IPS-20b (cell line): ENCODE measurements around the gene C14orf132.

Experiments
- H3K27ac ChIP-seq: one replicate; pipeline ENCODE4 v1.5.1; 2013; ENCODE audit warnings: low read length
- H3K27me3 ChIP-seq: 2 replicates; pipeline ENCODE4 v1.6.1; 2013; ENCODE audit warnings: mild to moderate bottlenecking, low read length, inconsistent platforms; ENCODE audit not compliant: insufficient read depth
- H3K36me3 ChIP-seq: 2 replicates; pipeline ENCODE4 v1.6.1; 2013; ENCODE audit warnings: low read depth, mild to moderate bottlenecking, inconsistent platforms, low read length, moderate library complexity; ENCODE audit not compliant: insufficient read depth
- H3K4me1 ChIP-seq: 2 replicates; pipeline ENCODE4 v1.6.1; 2013; ENCODE audit warnings: mild to moderate bottlenecking, control low read depth, inconsistent platforms, low read length, moderate library complexity; ENCODE audit not compliant: insufficient read depth
- H3K4me3 ChIP-seq: 2 replicates; pipeline ENCODE4 v1.5.1; 2013; ENCODE audit warnings: mild to moderate bottlenecking, low read length, inconsistent platforms
- H3K9ac ChIP-seq: 2 replicates; pipeline ENCODE4 v1.6.1; 2013; ENCODE audit warnings: low read depth, mild to moderate bottlenecking, inconsistent platforms, low read length, moderate library complexity
- H3K9me3 ChIP-seq: 2 replicates; pipeline ENCODE4 v1.6.1; 2013; ENCODE audit warnings: mild to moderate bottlenecking, low read depth, low read length, inconsistent platforms; ENCODE audit not compliant: insufficient read depth

C14orf132 gene

DNA sequence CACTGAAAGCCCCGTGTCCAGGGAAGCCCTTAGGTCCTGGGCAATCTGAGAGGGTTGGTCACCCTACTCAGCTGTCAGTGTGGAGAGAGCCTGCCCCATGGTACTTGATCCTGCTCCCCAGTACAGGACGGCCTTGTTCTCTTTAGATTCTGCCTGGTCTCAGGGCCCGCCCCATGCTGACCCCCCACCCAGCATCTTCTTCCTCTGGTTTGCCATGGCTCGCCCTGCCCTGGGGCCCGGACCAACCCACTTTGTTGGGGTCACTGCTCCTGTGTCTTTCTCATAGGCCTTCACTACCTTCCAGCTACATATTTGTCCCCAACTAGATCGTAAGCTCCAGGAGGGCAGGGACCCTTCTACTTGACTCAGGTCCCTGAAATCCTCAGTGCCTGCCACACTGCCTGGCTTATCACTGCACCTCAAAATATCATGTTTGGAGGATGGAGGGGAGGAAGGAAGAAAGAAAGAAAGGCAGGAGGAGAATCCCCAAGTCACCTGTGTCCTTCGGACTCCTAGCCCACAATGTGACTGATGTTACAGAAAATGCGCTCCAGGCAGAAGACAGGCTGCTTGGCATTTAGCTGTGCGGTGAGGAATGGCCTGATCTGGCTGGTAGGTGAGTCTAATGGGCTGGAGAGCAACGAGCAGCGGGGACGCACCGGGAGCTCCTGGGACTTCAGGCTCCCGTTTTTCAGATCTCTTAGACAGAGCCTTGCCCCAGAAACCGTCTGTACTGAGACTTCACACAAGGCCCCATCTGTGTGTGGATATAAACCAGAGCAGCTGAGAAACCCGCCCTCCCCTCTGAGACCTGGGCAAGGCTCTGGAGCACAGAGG, 66.1 kb downstream of the C14orf132 start:
- Histone ChIP-seq H3K9ac (no peak overlapping the region), H3K9me3 (no peaks in the 10 kb centered on the region), H3K27me3 (no peaks in the 10 kb centered on the region; the same call in 1 of the 2 replicates), H3K4me1 (no peaks in the 10 kb centered on the region), H3K4me3 (no peak overlapping the region), H3K36me3 (no peaks in the 10 kb centered on the region), H3K27ac (no peak overlapping the region)

DNA sequence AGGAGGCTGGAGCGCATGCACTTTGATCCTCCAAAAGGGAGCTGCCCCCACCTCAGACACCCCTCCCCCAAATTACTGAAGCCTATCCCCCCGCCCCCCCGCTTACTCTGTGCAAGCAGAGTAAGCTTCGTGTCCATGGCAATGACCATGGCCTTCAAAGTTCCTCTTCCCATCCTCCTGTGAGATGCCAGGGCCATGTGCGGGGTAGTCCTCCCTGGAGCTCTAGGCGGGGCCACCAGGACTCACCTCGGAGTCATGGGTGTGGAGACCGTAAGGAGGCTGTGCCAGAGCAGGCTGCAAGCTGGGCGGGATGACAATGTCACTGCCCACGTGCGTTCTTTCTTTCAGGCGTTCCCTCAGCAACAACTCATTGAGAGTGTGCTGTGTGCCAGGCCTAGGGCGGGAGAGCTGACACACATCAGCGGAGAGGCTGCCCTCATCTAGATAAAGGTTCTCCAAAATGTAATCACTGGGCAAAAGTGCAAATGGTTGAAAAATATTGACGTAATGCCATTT, 66.8 kb downstream of the C14orf132 start:
- Histone ChIP-seq H3K4me1 (no peaks in the 10 kb centered on the region), H3K27me3 (no peaks in the 10 kb centered on the region; the same call in 1 of the 2 replicates), H3K27ac (no peak overlapping the region), H3K9me3 (no peaks in the 10 kb centered on the region), H3K9ac (no peak overlapping the region), H3K4me3 (no peak overlapping the region), H3K36me3 (no peaks in the 10 kb centered on the region)

DNA sequence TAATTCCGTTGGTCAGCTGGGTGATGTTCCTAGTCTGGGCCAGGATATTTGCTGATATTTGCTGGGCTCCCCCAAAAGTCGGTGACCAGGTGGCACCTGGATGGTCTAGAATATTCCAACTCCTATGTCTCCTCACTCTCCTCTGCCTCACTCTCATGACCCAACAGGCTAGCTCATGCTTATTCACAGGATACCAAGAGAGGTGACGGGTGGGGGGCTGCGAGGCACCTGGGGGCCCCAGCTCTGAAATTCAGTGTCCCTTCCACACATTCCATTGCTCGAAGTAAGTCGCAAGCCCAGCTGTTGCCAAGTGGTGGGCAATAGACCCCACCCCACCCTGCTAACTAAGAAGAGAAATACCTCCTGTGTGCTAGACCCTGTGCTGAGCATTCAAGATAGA, 67.7 kb downstream of the C14orf132 start:
- H3K4me1 ChIP-seq: no peaks in the 10 kb centered on the region
- no peaks in the 10 kb centered on the region for H3K36me3 ChIP-seq
- no peak overlapping the region for H3K4me3 ChIP-seq
- H3K27ac ChIP-seq: no peak overlapping the region
- H3K9ac ChIP-seq: no peak overlapping the region
- no peaks in the 10 kb centered on the region for H3K9me3 ChIP-seq
- no peaks in the 10 kb centered on the region; the same call in 1 of the 2 replicates for H3K27me3 ChIP-seq

DNA sequence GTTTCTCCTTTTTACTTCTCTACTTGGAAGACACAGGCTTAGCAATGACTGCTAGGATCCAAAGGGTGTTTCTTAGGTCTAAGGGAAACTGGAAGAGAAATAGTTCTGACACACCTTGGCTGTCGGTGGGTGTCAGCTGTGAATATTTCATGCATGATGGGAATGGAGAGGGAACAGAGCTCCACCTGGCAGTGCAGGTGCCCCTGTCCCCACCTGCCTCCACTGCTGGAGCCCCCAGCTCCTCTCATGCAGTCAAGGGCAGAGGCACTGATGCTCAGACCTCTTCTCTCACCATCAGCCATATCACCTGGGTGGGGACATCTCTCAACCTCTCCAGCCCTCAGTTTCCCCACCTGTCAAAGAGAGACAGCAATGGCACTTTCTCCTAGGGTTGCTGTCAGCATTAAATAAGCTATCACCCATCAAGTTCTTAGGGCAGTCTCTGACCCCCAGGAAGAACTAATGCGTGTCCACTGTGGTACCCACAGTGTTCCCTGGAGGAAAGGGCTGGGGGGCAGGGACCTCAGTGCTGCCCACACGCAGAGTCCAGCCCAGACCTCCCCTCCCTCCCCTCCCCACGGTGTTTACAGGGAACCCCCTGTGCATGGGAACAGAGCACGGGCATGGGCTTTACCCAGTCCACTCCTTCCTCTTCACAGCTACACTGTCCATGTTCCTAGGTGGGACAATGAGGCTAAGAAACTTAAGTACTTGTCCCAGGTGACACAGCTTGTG, 69.1 kb downstream of the C14orf132 start:
- no peaks in the 10 kb centered on the region for H3K4me1 ChIP-seq
- H3K27ac ChIP-seq: no peak overlapping the region
- H3K4me3 ChIP-seq: no peak overlapping the region
- peaks cover 12% of the 10 kb centered on the region for H3K9me3 ChIP-seq
- no peak overlapping the region for H3K9ac ChIP-seq
- H3K36me3 ChIP-seq: no peaks in the 10 kb centered on the region
- no peaks in the 10 kb centered on the region; the same call in 1 of the 2 replicates for H3K27me3 ChIP-seq

DNA sequence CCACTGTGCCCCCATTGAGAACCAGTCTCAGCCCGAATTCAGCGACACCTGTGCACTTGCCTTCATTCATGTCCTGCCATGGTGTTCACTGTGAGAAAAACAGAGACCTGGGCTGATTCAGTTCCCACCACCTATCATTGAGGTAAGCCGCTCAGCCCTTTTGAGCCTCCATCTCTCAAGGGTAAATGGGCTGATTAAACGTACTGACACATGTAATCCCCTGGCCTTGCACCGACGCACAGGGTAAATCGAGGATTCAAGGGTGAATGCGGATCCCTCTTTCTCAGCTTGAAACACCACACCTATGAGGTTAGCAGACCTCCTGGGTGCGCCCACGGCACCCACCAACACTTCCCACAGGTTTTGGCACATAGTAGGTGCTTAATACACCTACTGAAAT, 69.7 kb downstream of the C14orf132 start:
- no peak overlapping the region for H3K27ac ChIP-seq
- peaks cover 19% of the 10 kb centered on the region for H3K9me3 ChIP-seq
- H3K4me1 ChIP-seq: no peaks in the 10 kb centered on the region
- no peak overlapping the region for H3K9ac ChIP-seq
- no peaks in the 10 kb centered on the region; the same call in 1 of the 2 replicates for H3K27me3 ChIP-seq
- no peaks in the 10 kb centered on the region for H3K36me3 ChIP-seq
- no peak overlapping the region for H3K4me3 ChIP-seq

DNA sequence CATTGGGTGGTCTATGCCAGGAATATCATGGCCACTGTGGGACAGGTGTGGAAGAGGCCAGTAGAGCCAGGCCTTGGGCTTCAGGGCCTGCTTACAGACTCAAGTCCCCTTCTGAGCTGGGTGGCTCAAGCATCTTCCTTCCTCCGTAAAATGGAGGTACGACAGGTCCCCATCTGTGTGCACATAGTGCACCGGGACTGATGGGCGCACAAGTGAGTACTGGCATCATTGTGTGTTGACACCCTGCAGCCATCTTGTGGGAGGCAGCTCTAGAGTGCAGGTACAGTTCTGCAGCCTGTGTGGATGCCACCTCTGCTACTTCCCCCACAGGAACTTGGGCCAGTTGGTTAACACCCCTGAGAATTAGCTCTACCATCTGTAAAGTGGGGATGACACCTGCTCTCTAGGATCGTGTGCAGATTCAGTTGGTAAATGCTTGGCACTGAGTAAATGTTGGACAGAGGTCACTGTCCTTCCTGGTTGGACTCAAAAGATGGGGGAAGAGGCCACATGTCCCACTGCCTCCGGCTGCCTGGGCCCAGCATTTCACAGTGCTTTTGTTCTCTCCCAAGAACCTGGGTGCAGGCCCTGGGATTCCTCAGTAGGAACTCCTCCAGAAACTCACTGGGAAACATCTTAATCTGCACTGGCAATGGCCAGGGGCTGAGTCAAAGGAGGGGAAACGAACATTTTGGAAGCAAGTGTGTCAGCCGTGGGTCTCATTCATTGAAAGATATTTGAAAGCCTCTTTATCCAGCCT, 70.6 kb downstream of the C14orf132 start:
- Histone ChIP-seq H3K4me1 (no peaks in the 10 kb centered on the region), H3K36me3 (no peaks in the 10 kb centered on the region), H3K27ac (no peak overlapping the region), H3K4me3 (no peak overlapping the region), H3K9me3 (peaks cover 27% of the 10 kb centered on the region), H3K9ac (no peak overlapping the region), H3K27me3 (no peaks in the 10 kb centered on the region; the same call in 1 of the 2 replicates)

DNA sequence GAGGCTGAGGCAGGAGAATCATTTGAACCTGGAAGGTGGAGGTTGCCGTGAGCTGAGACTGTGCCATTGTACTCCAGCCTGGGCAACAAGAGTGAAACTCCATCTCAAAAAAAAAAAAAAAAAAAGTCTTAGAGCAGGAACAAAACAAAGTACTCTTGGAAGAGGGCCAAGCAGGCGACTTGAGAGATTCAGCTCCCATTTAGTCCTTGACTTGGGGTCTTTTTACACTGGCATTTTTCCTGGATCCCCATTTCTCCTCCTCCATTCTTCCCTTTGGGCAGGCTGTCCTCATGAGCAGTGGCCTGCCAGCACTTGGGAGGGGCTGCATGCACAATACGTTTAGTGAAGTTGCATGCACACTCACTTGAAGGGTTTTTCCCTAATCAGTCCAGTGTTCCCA, 72.9 kb downstream of the C14orf132 start:
- Histone ChIP-seq H3K9me3 (peaks cover 36% of the 10 kb centered on the region), H3K4me1 (no peaks in the 10 kb centered on the region)

DNA sequence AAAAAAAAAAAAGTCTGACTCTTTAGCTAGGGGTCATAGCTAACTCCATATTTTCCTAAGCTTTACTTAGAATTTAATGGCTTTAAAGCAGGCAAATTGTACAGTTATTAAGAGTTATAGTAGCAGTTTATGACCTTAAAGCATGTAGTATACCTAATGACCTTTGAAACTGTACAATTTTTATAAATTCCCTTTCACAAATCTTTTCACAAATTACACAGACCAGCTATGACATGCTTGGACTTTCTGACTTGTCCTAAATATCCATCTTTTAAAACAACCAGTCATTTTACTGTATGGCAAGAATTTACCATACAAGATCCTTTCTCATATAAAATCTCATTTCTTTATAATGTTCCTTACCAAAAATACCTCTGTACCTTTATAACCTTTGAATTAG, 74.8 kb downstream of the C14orf132 start:
- Histone ChIP-seq H3K9ac (no peak overlapping the region), H3K36me3 (no peaks in the 10 kb centered on the region), H3K27me3 (no peaks in the 10 kb centered on the region), H3K4me1 (no peaks in the 10 kb centered on the region), H3K9me3 (peaks cover 36% of the 10 kb centered on the region), H3K4me3 (no peak overlapping the region), H3K27ac (no peak overlapping the region)

More for the DNA sequence above, 72.9 kb downstream of the C14orf132 start:
- Histone ChIP-seq H3K27me3 (no peaks in the 10 kb centered on the region; the same call in 1 of the 2 replicates), H3K36me3 (no peaks in the 10 kb centered on the region), H3K9ac (no peak overlapping the region), H3K27ac (no peak overlapping the region), H3K4me3 (no peak overlapping the region)

DNA sequence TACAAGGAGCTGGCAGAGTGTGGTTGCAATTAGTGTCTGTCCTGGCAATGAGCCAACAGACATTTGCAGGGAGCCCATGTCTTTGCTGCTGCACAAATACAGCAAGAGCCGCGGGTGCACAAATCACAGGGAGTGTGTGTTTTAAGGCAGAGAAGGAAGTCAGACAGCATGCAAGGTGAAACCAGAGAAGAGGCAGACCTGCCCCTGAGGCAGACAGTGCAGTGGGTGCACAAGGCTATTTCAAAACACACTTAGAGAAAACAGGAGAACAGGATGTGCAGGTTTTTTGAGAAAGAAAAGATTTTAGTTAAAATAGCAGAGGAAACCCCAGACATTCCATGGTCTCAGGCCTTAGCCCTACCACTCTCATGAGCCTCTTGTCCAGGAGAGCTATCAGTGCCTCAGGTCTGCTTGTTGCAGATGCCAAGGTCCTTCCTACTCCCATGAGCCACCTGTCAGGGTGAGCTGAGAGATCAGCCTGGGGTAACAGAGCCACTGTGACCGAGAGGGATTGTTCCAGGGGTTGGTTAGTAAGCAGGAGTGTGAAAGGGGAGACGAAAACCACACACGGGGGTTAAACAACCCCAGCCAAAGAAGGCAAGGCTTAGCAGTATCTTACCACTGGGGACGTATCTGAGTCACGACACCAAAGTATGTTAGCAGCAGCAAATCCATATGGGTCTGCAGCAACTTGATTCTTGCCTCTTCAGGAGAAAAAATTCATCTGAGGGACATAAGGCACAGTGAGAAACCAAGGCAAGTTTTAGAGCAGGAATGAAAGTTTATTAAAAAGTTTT, 78.1 kb downstream of the C14orf132 start:
- Histone ChIP-seq H3K4me1 (no peaks in the 10 kb centered on the region), H3K27ac (no peak overlapping the region), H3K27me3 (no peaks in the 10 kb centered on the region), H3K9me3 (peaks cover 32% of the 10 kb centered on the region), H3K4me3 (no peak overlapping the region), H3K36me3 (no peaks in the 10 kb centered on the region), H3K9ac (no peak overlapping the region)

DNA sequence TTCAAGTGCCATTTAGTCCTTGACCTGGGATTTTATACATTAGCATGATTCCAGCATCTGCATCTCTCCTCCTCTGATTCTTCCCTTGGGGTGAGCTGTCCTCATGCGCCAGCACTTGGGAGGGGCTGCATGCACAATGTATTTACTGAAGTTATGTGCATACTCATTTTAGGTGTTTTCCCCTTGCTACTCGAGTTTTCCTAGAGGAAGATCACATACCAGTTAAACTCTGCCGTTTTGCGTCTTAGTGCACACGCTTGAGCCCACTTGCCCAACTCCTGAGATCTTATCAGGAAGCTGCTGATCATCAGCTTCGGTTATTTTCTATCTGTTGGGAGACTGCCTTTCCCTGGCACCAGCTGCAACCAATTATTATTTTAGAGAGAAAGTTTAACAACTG, 78.8 kb downstream of the C14orf132 start:
- H3K36me3 ChIP-seq: no peaks in the 10 kb centered on the region

DNA sequence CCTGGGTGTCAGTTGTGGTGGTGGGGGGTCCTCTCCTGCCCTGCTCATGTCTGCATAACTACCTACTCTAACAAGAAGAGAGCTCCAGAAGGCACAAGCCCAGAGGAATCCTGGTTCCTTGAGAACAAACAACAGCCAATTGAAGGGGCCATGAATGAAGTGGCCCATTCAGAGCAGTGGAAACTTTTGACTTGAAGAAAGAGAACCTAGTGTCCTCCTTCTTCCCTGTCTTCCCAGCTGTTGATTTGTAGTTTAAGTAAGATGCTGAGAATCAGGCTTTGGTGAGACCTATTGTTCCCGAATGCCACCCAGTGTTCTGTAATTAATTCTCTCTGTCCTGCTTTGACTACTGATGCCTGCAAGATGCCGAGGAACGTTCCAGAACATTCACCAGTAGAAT, 79.2 kb downstream of the C14orf132 start:
- Histone ChIP-seq H3K9ac (no peak overlapping the region), H3K27ac (no peak overlapping the region), H3K9me3 (peaks cover 22% of the 10 kb centered on the region)

More for the DNA sequence above, 78.8 kb downstream of the C14orf132 start:
- Histone ChIP-seq H3K4me3 (no peak overlapping the region), H3K4me1 (no peaks in the 10 kb centered on the region), H3K9me3 (peaks cover 26% of the 10 kb centered on the region), H3K27ac (no peak overlapping the region), H3K27me3 (no peaks in the 10 kb centered on the region), H3K9ac (no peak overlapping the region)

More for the DNA sequence above, 79.2 kb downstream of the C14orf132 start:
- Histone ChIP-seq H3K27me3 (no peaks in the 10 kb centered on the region), H3K4me1 (no peaks in the 10 kb centered on the region), H3K4me3 (no peak overlapping the region), H3K36me3 (no peaks in the 10 kb centered on the region)
